COR-L47 (cell line): Measurements from ENCODE around the gene ARHGAP26.

Source experiments
- DNase-seq: peaks from one replicate; lab custom pipeline; 2025; lab: John Stamatoyannopoulos, UW

Gene ARHGAP26, protein sequence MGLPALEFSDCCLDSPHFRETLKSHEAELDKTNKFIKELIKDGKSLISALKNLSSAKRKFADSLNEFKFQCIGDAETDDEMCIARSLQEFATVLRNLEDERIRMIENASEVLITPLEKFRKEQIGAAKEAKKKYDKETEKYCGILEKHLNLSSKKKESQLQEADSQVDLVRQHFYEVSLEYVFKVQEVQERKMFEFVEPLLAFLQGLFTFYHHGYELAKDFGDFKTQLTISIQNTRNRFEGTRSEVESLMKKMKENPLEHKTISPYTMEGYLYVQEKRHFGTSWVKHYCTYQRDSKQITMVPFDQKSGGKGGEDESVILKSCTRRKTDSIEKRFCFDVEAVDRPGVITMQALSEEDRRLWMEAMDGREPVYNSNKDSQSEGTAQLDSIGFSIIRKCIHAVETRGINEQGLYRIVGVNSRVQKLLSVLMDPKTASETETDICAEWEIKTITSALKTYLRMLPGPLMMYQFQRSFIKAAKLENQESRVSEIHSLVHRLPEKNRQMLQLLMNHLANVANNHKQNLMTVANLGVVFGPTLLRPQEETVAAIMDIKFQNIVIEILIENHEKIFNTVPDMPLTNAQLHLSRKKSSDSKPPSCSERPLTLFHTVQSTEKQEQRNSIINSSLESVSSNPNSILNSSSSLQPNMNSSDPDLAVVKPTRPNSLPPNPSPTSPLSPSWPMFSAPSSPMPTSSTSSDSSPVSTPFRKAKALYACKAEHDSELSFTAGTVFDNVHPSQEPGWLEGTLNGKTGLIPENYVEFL

DNA sequence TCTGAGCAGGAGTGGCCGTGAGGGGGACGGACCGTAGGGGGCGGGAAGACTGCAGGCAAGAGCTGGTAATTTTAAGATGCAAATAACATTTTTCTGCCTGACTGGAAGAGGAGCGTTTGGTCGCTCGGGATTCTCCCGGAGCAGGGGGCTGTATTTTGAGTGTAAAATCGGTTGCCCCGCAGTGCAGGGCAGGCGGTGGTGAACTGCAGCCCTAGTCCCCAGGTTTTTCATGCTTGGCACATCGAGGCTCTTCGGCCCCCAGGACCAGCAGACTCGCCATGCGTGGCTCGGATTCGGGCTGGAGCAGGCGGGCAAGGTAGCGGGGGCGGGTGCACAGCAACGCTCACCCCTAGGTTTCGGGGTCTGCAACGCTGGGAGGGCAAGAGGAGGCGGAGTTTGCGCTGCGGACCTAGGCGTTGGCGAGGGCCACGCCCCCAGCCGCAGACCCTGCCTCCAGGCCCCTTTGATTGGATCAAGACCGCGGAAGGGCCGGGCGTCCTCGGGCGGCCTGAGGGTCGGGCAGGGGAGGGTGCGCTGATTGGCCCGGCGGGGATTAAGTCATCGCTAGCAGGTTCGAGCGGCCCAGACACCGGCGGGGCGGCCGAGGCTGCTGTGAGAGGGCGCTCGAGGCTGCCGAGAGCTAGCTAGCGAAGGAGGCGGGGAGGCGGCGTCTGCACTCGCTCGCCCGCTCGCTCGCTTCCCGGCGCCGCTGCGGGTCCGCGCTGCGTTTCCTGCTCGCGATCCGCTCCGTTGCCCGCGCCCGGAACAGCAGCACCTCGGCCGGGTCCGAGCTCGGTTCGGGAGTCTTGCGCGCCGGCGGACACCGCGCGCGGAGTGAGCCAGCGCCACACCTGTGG lies at the start of gene ARHGAP26:
TSS of gene ARHGAP26 (plus strand) at position 585 of the 857 bp plus-strand sequence. CDS start 385 bp downstream, outside the sequence.
- DNase-seq: peak; percentile 91

DNA sequence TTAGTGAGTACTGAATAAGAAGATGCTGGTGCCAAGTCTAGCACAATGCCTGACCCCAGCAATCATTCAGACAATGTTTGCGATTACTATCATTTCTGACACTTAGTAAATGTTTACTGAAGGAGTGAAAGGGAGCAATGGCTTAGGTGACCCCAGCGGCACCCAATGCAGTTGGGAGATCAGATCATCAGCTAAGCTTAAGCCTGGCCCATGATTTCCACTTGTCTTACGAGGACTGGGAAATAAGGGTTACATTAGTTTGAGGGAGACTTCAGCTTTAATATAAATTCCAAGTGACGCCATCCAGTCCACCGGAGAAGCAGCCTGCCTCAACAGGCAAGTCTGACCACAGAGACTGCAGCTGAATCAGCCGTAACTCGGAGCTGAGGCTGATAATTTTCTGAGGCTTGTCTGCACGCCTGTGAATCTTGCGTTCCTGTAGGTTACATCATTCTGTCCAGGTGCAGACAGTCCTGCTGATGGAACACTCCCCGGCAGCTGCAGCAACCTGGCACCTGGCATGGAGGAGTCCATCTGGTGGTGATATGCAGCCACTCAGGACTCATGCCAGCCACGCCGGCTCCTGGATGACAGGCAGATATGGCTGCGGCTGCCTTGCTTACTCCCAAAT lies 49.4 kb upstream of the ARHGAP26 start:
- DNase-seq: peak; percentile 79

DNA sequence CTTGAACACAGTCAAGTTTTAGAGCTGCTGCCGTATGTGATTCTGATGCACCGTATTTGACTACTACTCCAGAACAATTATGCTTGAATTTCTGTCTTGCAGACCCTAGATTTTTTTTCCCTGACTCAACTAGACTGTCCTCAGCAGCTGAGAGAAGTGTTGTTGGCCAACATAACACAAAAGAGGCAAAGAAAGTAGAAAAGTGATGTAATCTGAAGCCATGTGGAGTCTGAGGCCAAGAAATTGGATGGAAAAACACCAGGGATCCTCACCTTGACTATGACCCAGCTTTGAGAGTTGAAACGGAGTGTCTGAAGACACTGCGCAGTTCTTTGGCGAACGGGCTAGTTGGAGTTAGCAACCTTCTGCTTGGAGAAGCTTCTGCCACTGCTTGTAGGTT lies 48.0 kb upstream of the ARHGAP26 start:
- DNase-seq: no peak

DNA sequence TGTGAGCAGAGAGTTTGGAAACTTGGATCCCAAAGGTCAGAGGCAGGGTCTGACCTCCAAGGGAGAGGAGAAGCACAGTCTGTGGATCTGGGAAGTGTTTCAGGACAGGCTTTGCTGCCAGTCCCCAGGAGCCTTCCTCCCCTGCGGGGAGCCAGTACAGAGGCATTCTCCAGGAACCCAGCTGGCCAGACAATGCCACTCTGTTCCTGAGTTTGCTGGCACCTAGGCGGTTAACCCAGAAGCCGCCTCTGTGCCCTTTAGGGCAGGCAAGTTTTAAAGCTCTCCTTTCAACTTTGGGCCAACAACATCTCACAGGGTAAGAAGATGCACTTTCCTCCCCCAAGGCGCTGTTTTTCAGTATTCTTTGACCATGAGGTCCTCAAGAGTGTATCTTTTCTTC lies 47.3 kb upstream of the ARHGAP26 start:
- no peak for DNase-seq

DNA sequence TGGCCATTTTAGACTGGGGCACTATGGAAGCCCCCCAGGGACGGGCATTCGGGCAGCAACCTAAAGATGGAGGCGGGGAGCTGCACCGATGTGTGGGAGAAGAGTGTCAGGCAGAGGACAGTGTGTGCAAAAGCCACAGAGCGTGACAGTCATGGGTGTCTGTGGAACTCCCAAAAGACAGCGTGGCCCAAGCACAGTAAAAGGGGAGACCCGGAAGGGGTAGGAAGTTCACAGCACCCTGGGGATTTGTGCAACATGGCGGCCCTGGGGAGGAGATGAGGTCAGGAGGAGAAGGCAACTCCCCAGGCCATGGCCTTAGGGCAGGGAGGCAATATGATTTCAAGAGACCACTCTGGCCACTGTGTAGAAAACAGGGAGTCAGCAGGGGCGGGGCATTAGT lies 45.4 kb upstream of the ARHGAP26 start:
- DNase-seq: no peak

DNA sequence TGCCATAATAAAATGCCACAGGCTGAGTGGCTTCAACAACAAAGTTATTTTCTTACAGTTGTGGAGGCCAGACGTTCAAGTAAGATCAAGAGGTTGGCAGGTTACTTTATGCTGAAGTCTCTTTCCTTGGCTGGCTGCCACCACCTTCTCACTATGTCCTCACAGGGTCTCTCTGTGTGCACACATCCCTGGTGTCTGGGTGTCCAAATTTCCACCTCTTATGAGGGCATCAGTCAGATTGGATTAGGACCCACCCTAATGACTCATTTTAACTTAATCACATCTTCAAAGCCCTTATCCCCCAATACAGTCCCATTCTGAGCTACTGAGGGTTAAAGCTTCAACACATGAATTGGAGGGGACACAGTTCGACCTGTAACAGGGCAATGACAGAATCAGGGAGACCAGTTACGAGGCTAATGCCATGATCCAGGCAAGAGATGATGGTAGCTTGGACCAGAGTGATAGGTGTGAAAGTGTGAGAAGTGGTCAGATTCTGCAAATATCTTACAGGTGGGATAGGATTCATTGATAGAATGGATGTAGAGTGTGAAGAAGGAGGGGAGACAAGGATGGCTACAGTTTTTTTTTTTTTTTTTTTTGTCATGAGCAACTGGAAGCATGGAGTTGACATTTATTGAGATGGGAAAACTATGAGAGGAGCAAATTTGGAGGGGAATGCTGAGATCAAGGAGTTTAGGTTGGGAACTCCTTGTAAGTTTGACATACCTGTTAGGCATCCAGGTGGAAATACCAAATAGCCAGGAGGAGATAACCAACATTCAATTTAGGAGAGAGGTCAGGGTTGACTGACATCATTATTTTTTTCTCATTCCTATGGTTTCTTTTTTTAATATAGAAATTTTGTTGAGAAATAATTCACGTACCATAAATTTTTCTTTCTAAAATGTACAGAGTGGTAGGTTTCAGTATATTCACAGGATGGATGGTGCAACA lies 44.7 kb upstream of the ARHGAP26 start:
- DNase-seq: no peak

- DNase-seq: no peak
These were observed 43.9 kb upstream of the ARHGAP26 start for GRCh38 chr5:142726188-142726731.

DNA sequence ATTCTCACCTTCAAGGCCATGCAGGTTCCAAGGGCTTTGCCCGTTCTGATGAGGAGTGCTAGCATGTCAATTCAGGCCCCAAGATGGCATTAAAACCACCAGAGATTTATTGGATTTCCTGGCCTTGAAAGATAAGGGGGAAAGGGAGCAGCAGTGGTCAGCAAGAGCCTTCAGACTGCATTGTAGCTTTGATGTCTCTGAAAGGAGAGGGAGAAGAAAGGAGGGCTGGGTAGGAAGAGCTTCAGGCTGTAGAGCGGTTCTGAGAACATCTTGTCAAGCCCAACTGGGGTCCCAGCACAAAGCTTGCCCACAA lies 42.5 kb upstream of the ARHGAP26 start:
- no peak for DNase-seq

DNA sequence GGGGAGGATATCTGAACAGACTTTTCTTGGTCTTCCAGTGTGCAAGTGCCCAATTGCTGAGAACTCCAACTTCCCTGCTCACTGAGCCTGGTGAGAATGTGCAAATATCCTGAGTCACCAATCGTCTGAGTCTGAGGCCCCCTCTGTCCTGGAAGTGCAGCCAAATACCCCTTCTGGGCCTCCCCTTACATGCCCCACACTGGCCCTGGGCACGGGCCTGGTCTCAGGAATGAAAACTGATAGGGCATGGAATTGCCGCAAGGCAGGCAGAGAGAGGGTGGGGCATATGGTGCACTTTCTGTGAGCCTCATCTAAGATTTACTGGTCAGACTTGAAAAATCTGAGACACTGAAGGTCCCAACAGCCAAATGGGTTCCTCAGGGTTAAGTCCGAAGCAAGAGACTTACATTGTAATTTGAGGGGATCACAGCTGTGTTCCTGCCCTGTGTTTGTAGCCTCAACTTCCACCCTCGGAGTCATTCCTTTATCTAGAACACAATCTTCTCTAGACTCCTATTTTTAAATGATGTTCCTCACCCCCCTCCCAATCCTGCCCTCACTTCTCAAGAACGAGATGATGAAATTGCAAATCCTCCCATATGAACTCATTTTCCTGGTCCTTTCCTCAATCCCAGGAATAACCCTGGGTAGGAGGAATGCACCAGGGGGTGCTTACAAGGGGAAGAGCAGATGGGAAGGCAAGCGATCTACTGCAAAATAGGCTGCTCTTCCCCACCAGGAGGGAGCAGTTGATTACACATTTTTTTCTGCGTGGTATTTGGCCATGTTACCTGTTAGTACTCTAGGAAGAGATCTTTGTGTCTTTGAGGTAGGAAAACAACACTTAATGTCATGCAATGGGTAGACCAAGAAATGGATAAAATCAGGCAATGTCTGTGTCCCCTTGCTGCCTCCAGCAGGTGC lies 34.6 kb upstream of the ARHGAP26 start:
- DNase-seq: no peak

DNA sequence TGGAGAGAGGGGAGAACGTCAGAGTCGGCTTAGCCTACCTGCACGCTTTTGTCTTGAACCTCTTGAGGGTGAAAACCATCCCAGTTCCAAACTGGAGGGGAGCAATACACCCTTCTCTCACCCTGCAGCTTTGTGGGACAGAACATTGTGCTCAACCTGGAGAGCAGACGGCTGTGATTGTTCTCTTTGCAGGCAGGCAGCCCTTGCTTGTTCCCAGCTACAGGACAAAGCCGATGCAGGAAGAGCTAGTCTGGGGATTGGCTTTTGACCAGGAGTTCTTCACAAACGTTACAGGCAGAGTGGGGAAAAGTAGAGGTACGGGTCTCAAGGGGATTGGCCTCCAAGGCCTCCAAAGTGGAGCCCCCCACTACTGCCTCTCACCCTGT lies 33.9 kb upstream of the ARHGAP26 start:
- no peak for DNase-seq

GRCh38 chr5:142737179-142737578 lies 33.0 kb upstream of the ARHGAP26 start:
- no peak for DNase-seq

GRCh38 chr5:142740474-142741242 lies 29.5 kb upstream of the ARHGAP26 start:
- DNase-seq: no peak

GRCh38 chr5:142743592-142744441 lies 26.4 kb upstream of the ARHGAP26 start:
- DNase-seq: no peak

DNA sequence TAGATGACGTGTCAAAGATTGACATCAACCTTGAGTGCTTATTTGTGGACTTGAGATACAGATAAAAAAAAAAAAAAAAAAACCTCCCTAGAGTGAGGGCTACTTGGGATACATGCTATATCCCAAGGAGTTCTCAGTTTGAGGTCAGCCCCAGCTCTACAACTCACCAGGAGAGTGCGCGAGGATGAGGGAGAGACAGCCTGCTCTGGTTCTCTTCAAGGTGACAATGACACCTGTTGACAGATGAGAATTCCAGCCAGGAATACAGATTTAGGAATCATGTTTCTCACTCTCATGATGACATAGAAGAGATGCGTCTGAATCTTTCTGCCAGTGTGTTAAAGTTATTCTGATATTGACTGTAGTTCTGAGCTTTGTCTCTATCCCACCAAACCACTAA lies 24.9 kb upstream of the ARHGAP26 start:
- DNase-seq: no peak

GRCh38 chr5:142746532-142747433 lies 23.4 kb upstream of the ARHGAP26 start:
- DNase-seq: no peak

- no peak for DNase-seq
These were observed 22.0 kb upstream of the ARHGAP26 start for GRCh38 chr5:142748132-142748531.
